ENCODE results near the gene ISM1. TPM values are rescaled to one million over a fixed set of nuclear protein-coding genes. Genes with fewer than 3 reads are reported as not detected.

ISM1 gene
- total RNA-seq: 4.1 TPM
- long read RNA-seq, partial matches to known transcripts: 4 of 12 reads
- long read RNA-seq, other reads (novel, unspliced or antisense): 4 of 12 reads

GRCh38 chr20:13220904-13221297 is at the start of gene ISM1:
TSS of gene ISM1 (plus strand) at chr20:13221274. CDS start at chr20:13221777, 503 bp downstream.
- Histone ChIP-seq H3K27ac (peak within 1 kb of the TSS; percentile 51), H3K27me3 (peaks cover 18% of the 10 kb centered on the region), H3K4me1 (peaks cover 12% of the 10 kb centered on the region), H3K36me3 (no peaks in the 10 kb centered on the region), H3K9me3 (no peaks in the 10 kb centered on the region), H3K4me3 (peak within 1 kb of the TSS; percentile 55)
- intact Hi-C loops (cut with DNase I): no loop called here
- TF ChIP-seq CTCF (IDR thresholded peaks at IDR 0.05): no peak
- DNase-seq (peak; percentile 66), ATAC-seq (peak; percentile 47)

DNA sequence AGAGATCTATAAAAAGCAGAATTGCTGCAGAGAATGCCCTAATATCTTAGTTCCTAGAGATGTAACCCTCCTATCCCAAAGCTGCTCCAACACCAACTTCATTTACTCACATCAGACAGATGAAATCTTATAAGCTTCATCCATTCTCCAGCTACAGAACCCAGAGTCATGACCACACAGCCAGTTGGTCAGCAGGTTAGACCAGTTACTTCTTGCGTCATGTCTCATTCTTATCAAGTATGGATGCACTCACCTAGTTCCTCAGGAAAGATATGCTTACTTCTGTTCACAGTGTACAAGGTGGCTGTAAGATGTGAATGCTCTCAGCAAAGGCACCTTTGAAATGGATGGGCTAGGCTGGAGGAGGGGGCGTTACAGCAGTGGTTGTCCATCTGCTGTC is 47.9 kb upstream of the ISM1 start:
- Histone ChIP-seq H3K4me1 (no peaks in the 10 kb centered on the region), H3K27ac (no peak overlapping the region), H3K36me3 (no peaks in the 10 kb centered on the region), H3K4me3 (no peak overlapping the region), H3K9me3 (peaks cover 2% of the 10 kb centered on the region), H3K27me3 (no peaks in the 10 kb centered on the region)
- ATAC-seq: no peak
- no peak for DNase-seq
- no peak for TF ChIP-seq CTCF (IDR thresholded peaks at IDR 0.05)
- intact Hi-C loops (cut with DNase I): no loop called here

DNA sequence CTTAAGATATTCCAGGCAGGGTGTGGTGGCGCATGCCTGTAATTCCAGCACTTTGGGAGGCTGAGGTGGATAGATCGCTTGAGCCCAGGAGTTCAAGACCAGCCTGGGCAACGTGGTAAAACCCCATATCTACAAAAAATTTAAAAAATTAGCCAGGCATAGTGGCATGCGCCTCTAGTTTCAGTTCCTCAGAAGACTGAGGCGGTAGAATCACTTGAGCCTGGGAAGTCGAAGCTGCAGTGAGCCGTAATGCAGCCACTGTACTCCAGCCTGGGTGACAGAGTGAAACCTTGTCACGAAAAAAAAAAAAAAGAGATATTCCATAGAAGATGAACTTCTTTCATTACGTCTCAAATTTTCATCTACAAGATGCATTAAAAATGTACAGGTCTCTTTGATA is 46.7 kb upstream of the ISM1 start:
- intact Hi-C loops (cut with DNase I): no loop called here
- H3K4me3 ChIP-seq: no peak overlapping the region
- H3K36me3 ChIP-seq: no peaks in the 10 kb centered on the region
- H3K27me3 ChIP-seq: no peaks in the 10 kb centered on the region
- ATAC-seq: no peak
- DNase-seq: no peak
- peaks cover 8% of the 10 kb centered on the region for H3K9me3 ChIP-seq
- H3K4me1 ChIP-seq: no peaks in the 10 kb centered on the region
- no peak overlapping the region for H3K27ac ChIP-seq
- no peak for TF ChIP-seq CTCF (IDR thresholded peaks at IDR 0.05)

- no peaks in the 10 kb centered on the region for H3K27me3 ChIP-seq
- intact Hi-C loops (cut with DNase I): no loop called here
- no peak for ATAC-seq
- no peak overlapping the region for H3K27ac ChIP-seq
- H3K36me3 ChIP-seq: no peaks in the 10 kb centered on the region
- DNase-seq: no peak
- H3K4me3 ChIP-seq: no peak overlapping the region
- no peak for TF ChIP-seq CTCF (IDR thresholded peaks at IDR 0.05)
- H3K4me1 ChIP-seq: no peaks in the 10 kb centered on the region
- peaks cover 8% of the 10 kb centered on the region for H3K9me3 ChIP-seq
Observed at GRCh38 chr20:13180986-13181889, 39.8 kb upstream of the ISM1 start.

DNA sequence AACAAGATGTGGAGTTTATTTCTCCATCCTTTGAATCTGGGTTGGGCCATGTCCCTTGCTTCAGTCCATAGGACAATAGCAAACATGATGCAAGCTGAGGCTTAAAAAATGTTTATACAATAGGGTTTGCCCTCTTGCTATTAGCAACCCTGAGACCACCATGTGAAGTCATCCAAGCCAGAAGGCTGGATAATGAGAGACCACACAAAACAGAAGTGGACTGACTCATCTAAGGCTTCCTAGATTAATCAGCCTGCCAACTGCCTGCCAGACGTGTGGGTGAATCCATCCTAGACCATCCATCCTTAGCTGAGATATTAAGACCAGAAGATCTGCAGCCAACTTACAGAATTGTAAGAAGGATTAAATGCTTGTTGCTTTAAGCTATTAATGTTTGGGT is 38.1 kb upstream of the ISM1 start:
- Histone ChIP-seq H3K4me1 (no peaks in the 10 kb centered on the region), H3K27ac (no peak overlapping the region), H3K9me3 (peaks cover 8% of the 10 kb centered on the region), H3K36me3 (no peaks in the 10 kb centered on the region), H3K4me3 (no peak overlapping the region), H3K27me3 (no peaks in the 10 kb centered on the region)
- intact Hi-C loops (cut with DNase I): no loop called here
- no peak for TF ChIP-seq CTCF (IDR thresholded peaks at IDR 0.05)
- DNase-seq: no peak
- ATAC-seq: no peak

Measured in upper lobe of right lung (tissue), 1 donor.